ENCODE data around the gene CNPY4.

CNPY4 gene

DNA sequence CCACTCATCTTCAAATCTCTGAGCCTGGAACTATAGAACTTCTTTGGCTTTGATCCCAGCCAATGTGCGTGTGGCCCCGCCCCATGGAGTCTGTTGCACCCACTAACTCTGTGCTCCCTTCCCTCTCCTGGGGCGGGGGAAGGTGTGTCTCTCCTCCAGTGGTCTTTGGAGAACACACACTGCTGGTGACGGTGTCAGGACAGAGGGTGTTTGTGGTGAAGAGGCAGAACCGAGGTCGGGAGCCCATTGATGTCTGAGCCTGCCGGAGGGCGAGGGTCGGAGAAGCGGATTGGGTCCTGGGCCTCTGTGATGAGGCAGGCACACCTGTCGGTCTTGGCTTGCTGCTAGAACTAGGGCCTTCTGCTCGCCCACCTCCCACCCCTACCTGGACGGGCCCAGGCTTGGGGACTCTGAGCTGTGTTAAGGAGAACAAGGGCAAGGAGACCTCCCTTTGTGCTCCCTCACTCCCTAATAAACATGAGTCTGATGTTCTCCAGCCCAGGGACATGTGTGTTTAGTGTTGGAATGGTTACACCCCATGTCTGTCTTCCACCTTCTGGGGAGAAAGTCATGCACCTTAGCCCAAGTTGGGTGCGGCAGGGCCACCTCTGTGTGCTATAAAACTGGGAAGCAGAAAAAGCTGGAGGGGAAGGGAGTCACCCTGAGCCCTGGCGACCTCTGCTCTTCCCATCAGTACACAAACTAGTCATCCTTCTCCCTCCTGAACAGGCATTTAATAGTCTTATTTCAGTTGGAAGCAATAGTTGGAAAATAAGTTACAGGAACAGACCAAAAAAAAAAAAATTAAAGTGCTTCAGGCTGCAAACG lies 34.5 kb downstream of the CNPY4 start:
- TF ChIP-seq EZH2 (IDR thresholded peaks at IDR 0.05; ENCODE audit: borderline replicate concordance, low read depth, low read length, severe bottlenecking) = no peak
- TF ChIP-seq, protein P1, sequence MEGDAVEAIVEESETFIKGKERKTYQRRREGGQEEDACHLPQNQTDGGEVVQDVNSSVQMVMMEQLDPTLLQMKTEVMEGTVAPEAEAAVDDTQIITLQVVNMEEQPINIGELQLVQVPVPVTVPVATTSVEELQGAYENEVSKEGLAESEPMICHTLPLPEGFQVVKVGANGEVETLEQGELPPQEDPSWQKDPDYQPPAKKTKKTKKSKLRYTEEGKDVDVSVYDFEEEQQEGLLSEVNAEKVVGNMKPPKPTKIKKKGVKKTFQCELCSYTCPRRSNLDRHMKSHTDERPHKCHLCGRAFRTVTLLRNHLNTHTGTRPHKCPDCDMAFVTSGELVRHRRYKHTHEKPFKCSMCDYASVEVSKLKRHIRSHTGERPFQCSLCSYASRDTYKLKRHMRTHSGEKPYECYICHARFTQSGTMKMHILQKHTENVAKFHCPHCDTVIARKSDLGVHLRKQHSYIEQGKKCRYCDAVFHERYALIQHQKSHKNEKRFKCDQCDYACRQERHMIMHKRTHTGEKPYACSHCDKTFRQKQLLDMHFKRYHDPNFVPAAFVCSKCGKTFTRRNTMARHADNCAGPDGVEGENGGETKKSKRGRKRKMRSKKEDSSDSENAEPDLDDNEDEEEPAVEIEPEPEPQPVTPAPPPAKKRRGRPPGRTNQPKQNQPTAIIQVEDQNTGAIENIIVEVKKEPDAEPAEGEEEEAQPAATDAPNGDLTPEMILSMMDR (IDR thresholded peaks at IDR 0.05; ENCODE audit: borderline replicate concordance, extremely low read depth, low read length, poor library complexity, severe bottlenecking) = no peak
- Histone ChIP-seq H4K20me1 (ENCODE audit: insufficient read depth, low read length) (peaks cover 27% of the 10 kb centered on the region), H3K36me3 (ENCODE audit: insufficient read depth, low read length) (peaks cover 51% of the 10 kb centered on the region), H2AFZ (ENCODE audit: low read depth, low read length) (no peak overlapping the region), H3K79me2 (ENCODE audit: insufficient read depth, low read length) (peaks cover 58% of the 10 kb centered on the region), H3K27me3 (ENCODE audit: insufficient read depth, low read length, poor library complexity) (no peaks in the 10 kb centered on the region), H3K4me3 (ENCODE audit: low read depth in 1 of 2, low read length in 2 of 2) (no peak overlapping the region), H3K4me2 (ENCODE audit: insufficient read depth, low read length) (no peak overlapping the region), H3K9me3 (ENCODE audit: insufficient read depth, low read length, severe bottlenecking) (no peaks in the 10 kb centered on the region), H3K9ac (ENCODE audit: low read depth, low read length) (no peak overlapping the region), H3K4me1 (ENCODE audit: insufficient read depth, low read length) (peaks cover 47% of the 10 kb centered on the region), H3K27ac (ENCODE audit: low read length) (no peak overlapping the region)
- no peak for ATAC-seq (ENCODE audit: insufficient read depth, low read depth)
- DNase-seq = no peak

DNA sequence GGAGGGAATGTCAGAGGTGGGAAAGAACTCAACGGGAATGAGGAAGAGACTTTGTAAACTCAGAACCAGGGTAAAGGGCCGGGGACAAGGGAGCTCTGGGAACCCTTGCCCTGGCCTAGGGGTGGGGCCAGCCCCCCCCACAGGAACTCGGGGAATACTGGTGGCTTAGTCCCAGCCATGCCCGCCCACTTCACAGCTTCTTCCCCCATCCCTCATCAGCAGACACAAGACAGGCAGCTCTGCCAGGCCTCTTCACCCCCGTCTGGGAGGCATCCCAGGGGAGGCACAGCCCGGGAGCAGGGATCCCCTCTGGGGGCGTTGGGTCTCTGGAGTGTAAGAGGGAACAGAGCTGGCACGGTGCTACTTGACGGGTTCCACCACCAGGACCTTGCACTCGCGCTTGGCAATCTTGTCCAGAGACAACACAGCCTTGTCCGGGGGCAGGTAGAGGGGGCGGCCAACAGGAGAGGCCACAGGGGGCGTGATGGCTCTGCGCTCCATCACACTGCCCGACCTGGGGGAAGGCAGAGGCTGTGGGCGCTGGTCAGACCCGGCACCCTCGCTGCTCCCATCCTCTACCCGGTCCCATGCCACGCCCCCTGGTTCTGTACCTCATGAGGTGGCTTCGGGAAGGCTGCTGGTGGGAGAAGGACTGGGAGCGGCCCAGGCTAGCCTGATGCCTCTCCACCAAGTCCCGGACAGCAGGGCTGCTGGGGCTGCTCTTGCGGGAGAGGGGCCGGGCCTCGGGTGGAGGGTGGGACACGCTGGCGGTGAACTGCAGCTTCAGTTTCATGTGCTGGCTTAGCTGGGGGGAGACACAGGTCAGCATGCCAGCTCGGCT lies 35.4 kb downstream of the CNPY4 start:
- Histone ChIP-seq H2AFZ (ENCODE audit: low read depth, low read length) (no peak overlapping the region), H3K4me2 (ENCODE audit: insufficient read depth, low read length) (no peak overlapping the region), H3K27ac (ENCODE audit: low read length) (no peak overlapping the region), H3K4me1 (ENCODE audit: insufficient read depth, low read length) (peaks cover 43% of the 10 kb centered on the region), H3K36me3 (ENCODE audit: insufficient read depth, low read length) (peaks cover 51% of the 10 kb centered on the region), H3K4me3 (ENCODE audit: low read depth in 1 of 2, low read length in 2 of 2) (no peak overlapping the region), H3K79me2 (ENCODE audit: insufficient read depth, low read length) (peaks cover 52% of the 10 kb centered on the region), H3K9me3 (ENCODE audit: insufficient read depth, low read length, severe bottlenecking) (no peaks in the 10 kb centered on the region), H4K20me1 (ENCODE audit: insufficient read depth, low read length) (peaks cover 27% of the 10 kb centered on the region), H3K27me3 (ENCODE audit: insufficient read depth, low read length, poor library complexity) (no peaks in the 10 kb centered on the region), H3K9ac (ENCODE audit: low read depth, low read length) (no peak overlapping the region)
- DNase-seq (no peak), ATAC-seq (ENCODE audit: insufficient read depth, low read depth) (no peak)
- TF ChIP-seq, protein P1 (IDR thresholded peaks at IDR 0.05; ENCODE audit: borderline replicate concordance, extremely low read depth, low read length, poor library complexity, severe bottlenecking) = no peak
- no peak for TF ChIP-seq EZH2 (IDR thresholded peaks at IDR 0.05; ENCODE audit: borderline replicate concordance, low read depth, low read length, severe bottlenecking)

DNA sequence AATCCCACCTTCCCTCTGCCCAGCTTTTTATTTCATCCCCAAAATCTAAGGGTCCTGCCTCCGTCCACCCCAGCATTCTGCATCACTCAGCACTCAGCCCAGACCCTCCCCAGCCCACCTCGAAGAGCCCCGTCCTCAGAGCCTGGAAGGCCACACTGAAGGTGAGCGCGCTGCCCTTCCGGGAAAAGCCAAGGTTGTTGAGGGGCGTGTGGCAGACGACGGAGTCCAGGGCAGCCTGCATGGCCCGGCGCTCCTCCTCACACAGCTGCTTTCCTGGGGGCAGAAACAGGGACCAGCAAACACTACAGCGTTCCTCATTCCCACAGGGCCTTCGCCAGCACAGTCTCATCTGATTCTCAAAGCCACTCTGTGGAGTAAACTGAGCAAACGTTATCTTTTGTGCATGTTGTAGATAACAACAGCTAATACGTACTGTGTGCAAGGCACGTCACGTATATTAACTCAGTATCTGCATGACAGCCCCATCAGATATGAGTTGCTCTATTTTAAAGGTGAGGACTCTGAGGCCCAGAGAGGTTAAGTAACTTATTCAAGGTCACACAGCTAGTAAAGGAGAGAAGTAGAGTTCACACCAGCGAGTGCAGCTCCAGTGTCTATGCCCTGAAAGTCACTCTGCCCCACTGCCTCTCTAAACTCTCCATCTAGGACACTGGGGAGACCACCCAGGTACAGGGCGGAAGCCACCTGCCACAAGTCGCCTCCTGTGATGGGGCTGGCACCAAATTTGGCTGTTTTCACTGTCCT lies 36.3 kb downstream of the CNPY4 start:
- peaks cover 43% of the 10 kb centered on the region for H3K79me2 ChIP-seq (ENCODE audit: insufficient read depth, low read length)
- H3K36me3 ChIP-seq (ENCODE audit: insufficient read depth, low read length) = peaks cover 51% of the 10 kb centered on the region
- H3K27ac ChIP-seq (ENCODE audit: low read length) = no peak overlapping the region
- ATAC-seq (ENCODE audit: insufficient read depth, low read depth) = no peak
- H3K9ac ChIP-seq (ENCODE audit: low read depth, low read length) = no peak overlapping the region
- peaks cover 27% of the 10 kb centered on the region for H4K20me1 ChIP-seq (ENCODE audit: insufficient read depth, low read length)
- no peak for DNase-seq
- H3K4me3 ChIP-seq (ENCODE audit: low read depth in 1 of 2, low read length in 2 of 2) = no peak overlapping the region
- no peak overlapping the region for H2AFZ ChIP-seq (ENCODE audit: low read depth, low read length)
- H3K27me3 ChIP-seq (ENCODE audit: insufficient read depth, low read length, poor library complexity) = no peaks in the 10 kb centered on the region
- H3K4me1 ChIP-seq (ENCODE audit: insufficient read depth, low read length) = peaks cover 36% of the 10 kb centered on the region
- peak overlapping the region; percentile 23; the same call in 1 of the 2 replicates for H3K4me2 ChIP-seq (ENCODE audit: insufficient read depth, low read length)
- H3K9me3 ChIP-seq (ENCODE audit: insufficient read depth, low read length, severe bottlenecking) = no peaks in the 10 kb centered on the region
- TF ChIP-seq, protein P1 (IDR thresholded peaks at IDR 0.05; ENCODE audit: borderline replicate concordance, extremely low read depth, low read length, poor library complexity, severe bottlenecking) = no peak
- no peak for TF ChIP-seq EZH2 (IDR thresholded peaks at IDR 0.05; ENCODE audit: borderline replicate concordance, low read depth, low read length, severe bottlenecking)

All from DND-41 (cell line).